Kidney (tissue), 14 donors: ENCODE results near the gene WDR55. TPM values are rescaled to one million over a fixed set of nuclear protein-coding genes. Genes with fewer than 3 reads are reported as not detected.

Experiments
- DNase-seq, 5 donors: peaks; one replicate each; pipeline ENCODE4 v3.0.0-alpha.2; 2013 to 2020
- FAIRE-seq: peaks from 2 replicates; lab custom pipeline; 2012; peaks lifted over from hg19 to GRCh38; lab: Jason Lieb, UNC
- H3K27ac ChIP-seq, 2 donors: one replicate each; pipeline ENCODE4 v1.7.0; 2013; ENCODE audit warnings: low read depth in 2 of 2, low read length in 2 of 2, inconsistent platforms in 1 of 2
- H3K27me3 ChIP-seq: one replicate; pipeline ENCODE4 v1.7.1; 2013; ENCODE audit warnings: low read length, inconsistent platforms; ENCODE audit not compliant: control insufficient read depth, insufficient read depth
- H3K36me3 ChIP-seq, 3 donors: one replicate each; pipeline versions ENCODE4 v1.7.0 to v1.7.1; 2013; ENCODE audit warnings: low read length in 3 of 3, control low read depth in 1 of 3, inconsistent platforms in 1 of 3; ENCODE audit not compliant: insufficient read depth in 3 of 3, control insufficient read depth in 2 of 3
- H3K4me1 ChIP-seq, 3 donors: one replicate each; pipeline versions ENCODE4 v1.7.0 to v1.7.1; 2013; ENCODE audit warnings: low read length in 3 of 3, inconsistent platforms in 1 of 3, low read depth in 1 of 3; ENCODE audit not compliant: control insufficient read depth in 2 of 3, insufficient read depth in 2 of 3
- H3K4me3 ChIP-seq, 3 donors: one replicate each; pipeline versions ENCODE4 v1.7.0 to v1.8.1; 2013; ENCODE audit warnings: low read length in 3 of 3, control low read depth in 1 of 3, inconsistent platforms in 1 of 3
- H3K9ac ChIP-seq, 3 donors: one replicate each; pipeline versions ENCODE4 v1.7.0 to v1.7.1; 2013; ENCODE audit warnings: low read length in 3 of 3, control low read depth in 1 of 3, inconsistent platforms in 1 of 3
- H3K9me3 ChIP-seq, 3 donors: one replicate each; pipeline versions ENCODE4 v1.7.0 to v1.7.1; 2013; ENCODE audit warnings: low read length in 3 of 3, control low read depth in 1 of 3, inconsistent platforms in 1 of 3; ENCODE audit not compliant: control insufficient read depth in 2 of 3, insufficient read depth in 1 of 3
- intact Hi-C: fragments of 100-400 bp; cut with DNase I; formaldehyde crosslinking; loops from one replicate; pipeline ENCODE4 v1.11.1; 2022
- polyA plus RNA-seq: library from polyadenylated mRNA; stranded (reverse); fragments of 350-450 nt; fragmentation: Illumina TruSeq; extraction: RNeasy Lipid Tissue Mini Kit (QIAGEN cat#74804); gene quantifications from one replicate; pipeline ENCODE4 v1.2.3, GENCODE V29; 2014; ENCODE audit warnings: low read depth, low replicate concordance; ENCODE audit not compliant: insufficient read depth
- total RNA-seq: library from RNA; stranded (reverse); fragmentation: NEBNext Ultra II Directional; extraction: Animal tissue kit (Norgen Biotek cat#: 25700); gene quantifications from one replicate; pipeline ENCODE4 v1.2.1, GENCODE V29; 2021
- TF ChIP-seq, protein P1 (sequence below): IDR thresholded peaks from 3 replicates; pipeline ENCODE4 v1.5.1; 2012; ENCODE audit warnings: mild to moderate bottlenecking, moderate library complexity, borderline replicate concordance; ENCODE audit not compliant: insufficient read depth; ENCODE audit errors: extremely low read depth
- donor health status: control.
- donor health status: control.
- donor health status: control.
- donor health status: control.
- donor health status: control.
- donor health status: DM: yes; HTN: yes; CAD: no.
- donor health status: Normal renal cell carcinoma (clear cell type).

Gene WDR55
- total and polyA plus RNA-seq, 2 donors from 2014 or later: 13.7 to 20.8 TPM

DNA sequence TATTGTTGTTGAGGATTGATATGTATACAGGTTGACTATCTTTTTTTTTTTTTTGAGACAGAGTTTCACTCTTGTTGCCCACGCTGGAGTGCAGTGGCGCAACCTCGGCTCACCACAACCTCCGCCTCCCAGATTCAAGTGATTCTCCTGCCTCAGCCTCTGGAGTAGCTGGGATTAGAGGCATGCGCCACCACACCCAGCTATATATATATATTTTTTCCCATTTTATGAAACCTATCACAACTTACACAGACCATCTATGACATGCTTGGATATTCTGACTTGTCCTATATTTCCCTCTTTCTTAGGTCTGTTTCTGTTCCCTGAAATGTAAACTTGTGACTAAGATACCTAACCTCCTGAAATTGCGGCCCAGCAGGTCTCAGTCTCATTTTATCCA is 36.7 kb upstream of the WDR55 start:
- H3K27me3 ChIP-seq: peaks cover 2% of the 10 kb centered on the region
- H3K9ac ChIP-seq: no peak overlapping the region
- H3K27ac ChIP-seq: no peak overlapping the region
- H3K4me1 ChIP-seq: peaks cover 0 to 12% (median 0%) of the 10 kb centered on the region in 3 donors
- intact Hi-C loops: no loop called here
- DNase-seq: no peak
- H3K9me3 ChIP-seq: no peaks in the 10 kb centered on the region
- no peaks in the 10 kb centered on the region for H3K36me3 ChIP-seq
- no peak overlapping the region for H3K4me3 ChIP-seq
- FAIRE-seq: no peak
- TF ChIP-seq, protein P1, sequence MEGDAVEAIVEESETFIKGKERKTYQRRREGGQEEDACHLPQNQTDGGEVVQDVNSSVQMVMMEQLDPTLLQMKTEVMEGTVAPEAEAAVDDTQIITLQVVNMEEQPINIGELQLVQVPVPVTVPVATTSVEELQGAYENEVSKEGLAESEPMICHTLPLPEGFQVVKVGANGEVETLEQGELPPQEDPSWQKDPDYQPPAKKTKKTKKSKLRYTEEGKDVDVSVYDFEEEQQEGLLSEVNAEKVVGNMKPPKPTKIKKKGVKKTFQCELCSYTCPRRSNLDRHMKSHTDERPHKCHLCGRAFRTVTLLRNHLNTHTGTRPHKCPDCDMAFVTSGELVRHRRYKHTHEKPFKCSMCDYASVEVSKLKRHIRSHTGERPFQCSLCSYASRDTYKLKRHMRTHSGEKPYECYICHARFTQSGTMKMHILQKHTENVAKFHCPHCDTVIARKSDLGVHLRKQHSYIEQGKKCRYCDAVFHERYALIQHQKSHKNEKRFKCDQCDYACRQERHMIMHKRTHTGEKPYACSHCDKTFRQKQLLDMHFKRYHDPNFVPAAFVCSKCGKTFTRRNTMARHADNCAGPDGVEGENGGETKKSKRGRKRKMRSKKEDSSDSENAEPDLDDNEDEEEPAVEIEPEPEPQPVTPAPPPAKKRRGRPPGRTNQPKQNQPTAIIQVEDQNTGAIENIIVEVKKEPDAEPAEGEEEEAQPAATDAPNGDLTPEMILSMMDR: no peak

DNA sequence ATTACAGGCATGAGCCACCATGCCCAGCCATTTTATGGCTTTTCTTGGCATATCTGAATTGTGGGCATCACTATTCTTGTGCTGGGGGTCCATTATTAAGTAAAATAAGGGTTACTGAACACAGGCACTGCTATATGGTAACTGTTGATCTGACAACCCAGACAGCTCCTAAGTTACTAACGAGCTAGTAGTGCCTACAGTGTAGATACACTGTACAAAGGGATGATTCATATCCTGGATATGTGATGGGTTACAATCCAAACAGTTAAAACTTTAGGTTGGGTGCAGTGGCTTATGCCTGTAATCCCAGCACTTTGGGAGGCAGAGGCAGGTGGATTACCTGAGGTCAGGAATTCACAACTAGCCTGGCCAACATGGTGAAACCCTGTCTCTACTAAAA is 36.0 kb upstream of the WDR55 start:
- H3K9me3 ChIP-seq: no peaks in the 10 kb centered on the region

DNA sequence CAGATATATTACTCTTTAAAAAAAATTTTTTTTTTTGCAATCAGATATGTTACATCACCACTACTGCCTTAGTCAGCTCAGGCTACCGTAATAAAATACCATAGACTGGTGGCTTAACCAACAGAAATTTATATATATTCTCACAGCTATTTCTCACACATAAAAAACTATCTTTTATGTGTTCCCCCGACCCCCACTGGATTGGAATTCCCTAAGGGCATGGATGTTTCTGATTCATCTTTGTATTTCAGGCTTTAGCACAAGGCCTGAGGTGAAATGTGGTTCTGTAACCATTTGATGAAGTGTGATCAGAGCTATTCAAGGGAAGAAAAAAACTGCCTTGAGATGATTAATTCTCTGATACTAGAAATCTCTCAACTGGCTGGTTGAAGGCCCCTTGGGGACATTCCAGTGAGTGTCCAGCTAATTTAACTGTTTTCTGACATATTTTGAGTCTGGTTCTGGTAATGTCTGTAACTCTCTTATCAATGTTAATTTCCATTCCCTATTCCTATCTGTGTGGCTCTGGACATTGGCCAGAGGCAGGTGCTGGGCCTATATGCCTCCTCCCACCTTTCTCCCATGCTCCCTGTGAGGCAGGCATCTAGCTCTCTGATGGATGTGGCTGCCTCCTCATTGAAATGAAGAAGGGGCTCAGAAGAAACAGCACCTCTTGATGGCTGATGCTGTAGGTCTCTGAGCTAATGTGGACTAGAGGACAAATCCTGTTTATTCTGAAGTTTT is 34.2 kb upstream of the WDR55 start:
- no peaks in the 10 kb centered on the region for H3K9me3 ChIP-seq
- peaks cover 0 to 16% (median 0%) of the 10 kb centered on the region in 3 donors for H3K4me1 ChIP-seq
- peaks cover 7% of the 10 kb centered on the region for H3K27me3 ChIP-seq
- no peak overlapping the region for H3K9ac ChIP-seq
- peak overlapping the region in 2 of 3 donors; percentile 12 to 88 for H3K4me3 ChIP-seq
- peak overlapping the region; percentile 34 to 43 for H3K27ac ChIP-seq
- intact Hi-C loops: no loop called here
- TF ChIP-seq, protein P1: no peak
- no peak for DNase-seq
- no peaks in the 10 kb centered on the region for H3K36me3 ChIP-seq
- no peak for FAIRE-seq

More for the DNA sequence above, 36.0 kb upstream of the WDR55 start:
- Histone ChIP-seq H3K27ac (no peak overlapping the region), H3K36me3 (no peaks in the 10 kb centered on the region), H3K9ac (no peak overlapping the region), H3K27me3 (peaks cover 7% of the 10 kb centered on the region), H3K4me1 (peaks cover 0 to 16% (median 0%) of the 10 kb centered on the region in 3 donors), H3K4me3 (no peak overlapping the region)
- TF ChIP-seq, protein P1: no peak
- FAIRE-seq (no peak), DNase-seq (no peak)
- intact Hi-C loops: no loop called here
